Smooth muscle cell of bladder (primary cell): ENCODE measurements around the gene KRT222. TPM values are rescaled to one million over a fixed set of nuclear protein-coding genes. Genes with fewer than 3 reads are reported as not detected.

Experiments used
- total RNA-seq: library from RNA; depleted of rRNA; stranded (reverse); fragments of >200 nt; gene quantifications from 2 replicates; pipeline ENCODE4 v1.2.3, GENCODE V29; 2014

The KRT222 gene
- total RNA-seq = 0.09 TPM in 1 of 2 replicates, not detected in the other

GRCh38 chr17:40664582-40665333, at the start of gene KRT222:
KRT222 (minus strand) TSS chr17:40665177; CDS start chr17:40665099, 78 bp downstream.

GRCh38 chr17:40703652-40704051, 38.7 kb upstream of the KRT222 start, which contains the start of gene KRT24:
KRT24 (minus strand) TSS chr17:40703752; CDS start chr17:40703693, 59 bp downstream.

GRCh38 chr17:40647624-40648383, 17.2 kb downstream of the KRT222 start, which contains the start of gene SMARCE1:
SMARCE1 (minus strand) TSS chr17:40647818; CDS start chr17:40645802, 2,016 bp downstream.

Other genes starting within 250 kb of the KRT222 start
- 9.9 and 11.4 TPM in 2 replicates for gene TOP2A, start 247.3 kb downstream of the KRT222 start, total RNA-seq
- 450 and 539 TPM in 2 replicates for gene IGFBP4, start 221.7 kb downstream of the KRT222 start, total RNA-seq
- gene TNS4, start 163.6 kb downstream of the KRT222 start, total RNA-seq = under 0.01 TPM in 2 replicates
- under 0.01 and 0.09 TPM in 2 replicates for gene CCR7, start 99.7 kb downstream of the KRT222 start, total RNA-seq
- gene SMARCE1, start 17.4 kb downstream of the KRT222 start, total RNA-seq = 76.9 and 81.0 TPM in 2 replicates
- gene KRT24, start 38.6 kb upstream of the KRT222 start, total RNA-seq = not detected in 2 replicates
- not detected in 2 replicates for gene KRT25, start 90.2 kb upstream of the KRT222 start, total RNA-seq
- not detected in 2 replicates for gene KRT26, start 107.0 kb upstream of the KRT222 start, total RNA-seq
- gene KRT27, start 117.4 kb upstream of the KRT222 start, total RNA-seq = not detected in 2 replicates
- not detected in 2 replicates for gene KRT28, start 134.8 kb upstream of the KRT222 start, total RNA-seq
- gene KRT10, start 157.4 kb upstream of the KRT222 start, total RNA-seq = 1.9 and 2.4 TPM in 2 replicates
- not detected in 2 replicates for gene KRT12, start 202.0 kb upstream of the KRT222 start, total RNA-seq
- not detected in 2 replicates for gene KRT20, start 220.1 kb upstream of the KRT222 start, total RNA-seq